GM21423 (cell line): ENCODE data around the gene CHIA.

ENCODE experiments used
- ATAC-seq: cut with Tn5 transposase; IDR thresholded peaks from one replicate; pipeline ENCODE4 v1.9.1; 2021; ENCODE audit warnings: mild to moderate bottlenecking, moderate library complexity; ENCODE audit not compliant: unreplicated experiment

CHIA gene

GRCh38 chr1:111290630-111291029 is at the start of gene CHIA:
Gene CHIA (plus strand): TSS chr1:111290851. CDS start chr1:111310468, 19,617 bp downstream.
- ATAC-seq: no peak

GRCh38 chr1:111241797-111242196 is 48.9 kb upstream of the CHIA start:
- no peak for ATAC-seq

GRCh38 chr1:111242805-111243523 is 47.7 kb upstream of the CHIA start:
- ATAC-seq: no peak

GRCh38 chr1:111247125-111247838 is 43.4 kb upstream of the CHIA start:
- ATAC-seq: no peak

GRCh38 chr1:111249960-111250359 is 40.7 kb upstream of the CHIA start:
- ATAC-seq: no peak

- no peak for ATAC-seq
Observed at GRCh38 chr1:111251570-111251969, 39.1 kb upstream of the CHIA start.

- ATAC-seq: no peak
Observed at GRCh38 chr1:111252786-111253185, 37.9 kb upstream of the CHIA start.

GRCh38 chr1:111253876-111254275 is 36.8 kb upstream of the CHIA start:
- ATAC-seq: no peak

GRCh38 chr1:111256988-111257658 is 33.5 kb upstream of the CHIA start:
- ATAC-seq: no peak

GRCh38 chr1:111267801-111268508 is 22.7 kb upstream of the CHIA start:
- ATAC-seq: no peak

GRCh38 chr1:111269825-111270406 is 20.7 kb upstream of the CHIA start:
- ATAC-seq: no peak

GRCh38 chr1:111270771-111271463 is 19.7 kb upstream of the CHIA start:
- ATAC-seq: no peak

- ATAC-seq: no peak
Observed at GRCh38 chr1:111271464-111271801, 19.2 kb upstream of the CHIA start.

- ATAC-seq: no peak
Observed at GRCh38 chr1:111272081-111272480, 18.6 kb upstream of the CHIA start.

- ATAC-seq: no peak
Observed at GRCh38 chr1:111274653-111275052, 16.0 kb upstream of the CHIA start.

- ATAC-seq: no peak
Observed at GRCh38 chr1:111275079-111275478, 15.6 kb upstream of the CHIA start.

GRCh38 chr1:111275780-111276433 is 14.7 kb upstream of the CHIA start:
- no peak for ATAC-seq

- no peak for ATAC-seq
Observed at GRCh38 chr1:111279144-111279543, 11.5 kb upstream of the CHIA start.

- no peak for ATAC-seq
Observed at GRCh38 chr1:111280267-111280666, 10.4 kb upstream of the CHIA start.

GRCh38 chr1:111281411-111281810 is 9.2 kb upstream of the CHIA start:
- no peak for ATAC-seq
